SHP77 (cell line): ENCODE data around the gene ZNF529.
"Not testable (repeated sequence)": the region's sequence is repeated elsewhere in the genome, so short reads cannot be mapped to it uniquely, and the experiment has no call there.

Source experiments
- DNase-seq, 2 experiments: peaks; one replicate each; lab custom pipeline; 2025; lab: John Stamatoyannopoulos, UW

Gene ZNF529

GRCh38 chr19:36573020-36573894, at the start of gene ZNF529:
ZNF529 (minus strand) TSS chr19:36573292; CDS start chr19:36572346, 946 bp downstream.
- peak; percentile 94 for DNase-seq

GRCh38 chr19:36605877-36606478, 32.9 kb upstream of the ZNF529 start:
- DNase-seq: no peak

GRCh38 chr19:36605101-36605876, 32.2 kb upstream of the ZNF529 start, which contains the start of gene ZNF382:
ZNF382 (plus strand) TSS chr19:36605313; CDS start chr19:36609915, 4,602 bp downstream.
- DNase-seq: no peak

- DNase-seq: no peak
Measured at GRCh38 chr19:36604656-36605100, 31.6 kb upstream of the ZNF529 start.

- not testable (repeated sequence) for DNase-seq
Measured at GRCh38 chr19:36602681-36603080, 29.6 kb upstream of the ZNF529 start.

- DNase-seq: no peak
Measured at GRCh38 chr19:36579255-36579654, 6.2 kb upstream of the ZNF529 start.

GRCh38 chr19:36577271-36577996, 4.3 kb upstream of the ZNF529 start:
- no peak for DNase-seq

- no peak for DNase-seq
Measured at GRCh38 chr19:36574741-36575140, 1.6 kb upstream of the ZNF529 start.

- peak in 1 of 2 experiments; percentile 10 for DNase-seq
Measured at GRCh38 chr19:36573895-36574720, 1.0 kb upstream of the ZNF529 start.

- DNase-seq: no peak
Measured at GRCh38 chr19:36572593-36573019, 486 bp downstream of the ZNF529 start.

- DNase-seq: no peak
Measured at GRCh38 chr19:36564391-36564790, 8.7 kb downstream of the ZNF529 start.

GRCh38 chr19:36547001-36547732, 25.9 kb downstream of the ZNF529 start:
- DNase-seq: no peak

GRCh38 chr19:36528921-36529518, 44.1 kb downstream of the ZNF529 start:
- DNase-seq: no peak

- peak; percentile 92 to 93 for DNase-seq
Measured at GRCh38 chr19:36528194-36528920, 44.7 kb downstream of the ZNF529 start, which contains the start of gene ZNF260. ZNF260 (minus strand) TSS chr19:36528271; CDS start chr19:36515238, 13,033 bp downstream.

GRCh38 chr19:36527873-36528193, 45.3 kb downstream of the ZNF529 start:
- DNase-seq: no peak

GRCh38 chr19:36527341-36527740, 45.8 kb downstream of the ZNF529 start:
- DNase-seq: no peak

- DNase-seq: no peak
Measured at GRCh38 chr19:36526581-36526980, 46.5 kb downstream of the ZNF529 start.

GRCh38 chr19:36524617-36525016, 48.5 kb downstream of the ZNF529 start:
- DNase-seq: no peak
